Right ventricle myocardium inferior (tissue), 1 donor: ENCODE measurements around the gene CBX1. TPM values are rescaled to one million over a fixed set of nuclear protein-coding genes. Genes with fewer than 3 reads are reported as not detected.

ENCODE experiments used
- ATAC-seq: fragments of 200-7000 bp; cut with Tn5 transposase; one replicate; pipeline ENCODE4 v1.9.1; 2020; ENCODE audit warnings: mild to moderate bottlenecking, moderate library complexity
- DNase-seq: peaks from one replicate; pipeline ENCODE4 v3.0.0; 2021; ENCODE audit errors: missing footprints
- intact Hi-C: fragments of 100-400 bp; cut with DNase I; formaldehyde crosslinking; loops from one replicate; pipeline ENCODE4 v1.11.0; 2022
- microRNA-seq: library from miRNA; unstranded; fragments of <30 nt; microRNA quantifications from one replicate; pipeline ENCODE4 v1.2.0, GENCODE V29; 2020
- total RNA-seq: library from RNA; stranded (reverse); fragmentation: NEBNext Ultra II Directional; extraction: Animal tissue kit (Norgen Biotek cat#: 25700); gene quantifications from one replicate; pipeline ENCODE4 v1.2.1, GENCODE V29; 2021
- donor health status: DM: no; HTN: yes; CAD: no; lungs with severe emphysema.

The CBX1 gene
- total RNA-seq, 1 donor from 2014 or later = 40.0 TPM

GRCh38 chr17:48022901-48023300 lies 78.4 kb downstream of the CBX1 start:
- intact Hi-C loops = loop anchor here (10.0 kb wide), 2 partner anchors 312 to 592 kb away; partner anchors contain the start of genes HOXB7 and HOXB8
- ATAC-seq = no peak
- no peak for DNase-seq

- ATAC-seq = no peak
- DNase-seq = no peak
- intact Hi-C loops = loop anchor here (10.0 kb wide), 2 partner anchors 313 to 593 kb away; partner anchors contain the start of genes HOXB7 and HOXB8
These were observed 79.3 kb downstream of the CBX1 start for GRCh38 chr17:48021934-48022333.

Small RNA genes within 50 kb of the gene (microRNA-seq; reads per million reads assigned to microRNA genes)
- gene MIR152 = 1,772 reads per million, percentile 87 among the genes with 10 or more reads in this experiment

Other genes starting within 250 kb of the CBX1 start
- gene SP2, start 205.2 kb downstream of the CBX1 start, total RNA-seq = 11.7 TPM
- gene PNPO, start 159.9 kb downstream of the CBX1 start, total RNA-seq = 27.8 TPM
- gene PRR15L, start 143.6 kb downstream of the CBX1 start, total RNA-seq = not detected
- gene CDK5RAP3, start 130.4 kb downstream of the CBX1 start, total RNA-seq = 50.0 TPM
- 52.9 TPM for gene COPZ2, start 63.7 kb downstream of the CBX1 start, total RNA-seq
- 775 TPM for gene NFE2L1, start 53.1 kb downstream of the CBX1 start, total RNA-seq
- 10.5 TPM for gene SNX11, start 6.3 kb upstream of the CBX1 start, total RNA-seq